ENCODE measurements around the gene TNFSF13B. TPM values are rescaled to one million over a fixed set of nuclear protein-coding genes. Genes with fewer than 3 reads are reported as not detected.
"Not testable (repeated sequence)": the region's sequence is repeated elsewhere in the genome, so short reads cannot be mapped to it uniquely, and the experiment has no call there.

TNFSF13B gene, protein sequence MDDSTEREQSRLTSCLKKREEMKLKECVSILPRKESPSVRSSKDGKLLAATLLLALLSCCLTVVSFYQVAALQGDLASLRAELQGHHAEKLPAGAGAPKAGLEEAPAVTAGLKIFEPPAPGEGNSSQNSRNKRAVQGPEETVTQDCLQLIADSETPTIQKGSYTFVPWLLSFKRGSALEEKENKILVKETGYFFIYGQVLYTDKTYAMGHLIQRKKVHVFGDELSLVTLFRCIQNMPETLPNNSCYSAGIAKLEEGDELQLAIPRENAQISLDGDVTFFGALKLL
- 3.2 TPM for total RNA-seq

DNA sequence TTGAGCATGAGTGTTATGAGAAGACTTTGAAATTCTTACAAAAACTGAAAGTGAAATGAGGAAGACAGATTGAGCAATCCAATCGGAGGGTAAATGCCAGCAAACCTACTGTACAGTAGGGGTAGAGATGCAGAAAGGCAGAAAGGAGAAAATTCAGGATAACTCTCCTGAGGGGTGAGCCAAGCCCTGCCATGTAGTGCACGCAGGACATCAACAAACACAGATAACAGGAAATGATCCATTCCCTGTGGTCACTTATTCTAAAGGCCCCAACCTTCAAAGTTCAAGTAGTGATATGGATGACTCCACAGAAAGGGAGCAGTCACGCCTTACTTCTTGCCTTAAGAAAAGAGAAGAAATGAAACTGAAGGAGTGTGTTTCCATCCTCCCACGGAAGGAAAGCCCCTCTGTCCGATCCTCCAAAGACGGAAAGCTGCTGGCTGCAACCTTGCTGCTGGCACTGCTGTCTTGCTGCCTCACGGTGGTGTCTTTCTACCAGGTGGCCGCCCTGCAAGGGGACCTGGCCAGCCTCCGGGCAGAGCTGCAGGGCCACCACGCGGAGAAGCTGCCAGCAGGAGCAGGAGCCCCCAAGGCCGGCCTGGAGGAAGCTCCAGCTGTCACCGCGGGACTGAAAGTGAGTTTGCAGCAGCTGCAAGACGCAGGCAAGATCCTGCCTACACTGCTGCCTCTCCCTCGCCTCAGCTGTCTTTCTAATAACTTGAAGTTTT is at the start of gene TNFSF13B:
TSS of gene TNFSF13B (plus strand) at position 118 of the 728 bp plus-strand sequence. CDS start at position 296, 178 bp downstream.
- peak; percentile 55 for DNase-seq (ENCODE audit: low spot score)

DNA sequence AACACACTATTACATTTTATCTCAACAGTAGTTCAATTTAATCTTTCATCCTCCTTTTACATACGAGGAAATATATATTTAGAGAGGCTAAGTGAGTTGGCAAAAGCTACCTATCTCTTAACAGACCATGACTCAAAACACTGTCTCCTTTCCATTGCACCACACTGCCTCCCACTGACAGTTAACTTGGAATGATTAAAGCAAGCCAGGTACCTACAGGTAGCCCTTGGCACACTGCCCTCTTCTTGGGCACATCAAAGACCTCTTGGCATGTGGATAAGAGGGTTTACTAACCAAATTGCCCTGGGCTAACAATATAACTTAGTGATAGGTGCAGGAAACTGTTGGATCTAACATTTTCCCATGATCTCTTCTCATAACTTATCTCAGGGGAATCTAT is 49.5 kb upstream of the TNFSF13B start:
- no peak for ATAC-seq
- DNase-seq (ENCODE audit: low spot score): peak; percentile 45

More for the DNA sequence above, at the start of gene TNFSF13B:
- peak; percentile 82 for ATAC-seq

DNA sequence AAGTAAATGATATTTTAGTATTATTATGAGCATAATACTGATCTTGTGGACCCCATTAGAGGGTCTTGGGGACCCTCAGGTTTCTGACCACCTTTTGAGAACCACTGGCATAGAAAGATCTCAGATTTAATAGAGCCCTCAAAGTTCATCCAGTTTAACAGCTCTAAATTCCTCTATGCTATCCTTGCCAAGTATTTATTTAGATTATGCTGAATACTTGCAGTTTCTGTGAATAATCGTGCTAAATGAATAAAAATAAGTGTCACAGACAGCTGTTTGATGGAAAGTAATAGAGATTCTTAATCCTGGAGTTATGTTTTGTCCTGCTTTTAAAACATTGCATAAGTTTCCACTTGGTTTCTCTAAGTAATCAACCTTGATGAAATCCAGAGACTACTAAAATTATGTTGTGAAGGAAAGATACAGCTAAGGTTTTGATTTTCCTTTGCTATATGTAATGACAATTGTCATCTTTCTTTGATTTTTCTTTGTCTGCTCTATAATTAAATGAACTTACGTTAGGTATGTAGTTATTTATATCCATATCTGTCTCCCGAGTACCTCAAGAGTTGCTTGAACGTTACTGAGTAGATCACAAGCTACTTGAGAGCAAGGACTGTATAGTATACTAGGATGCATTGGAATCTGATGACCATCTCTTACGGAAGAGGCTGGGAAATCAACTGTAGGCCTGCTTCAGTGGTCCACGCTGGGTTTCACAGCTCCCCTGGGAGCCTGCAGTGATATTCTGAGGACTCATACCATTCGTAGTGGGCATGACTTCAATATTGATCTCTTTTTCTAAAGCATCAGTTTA is 45.6 kb upstream of the TNFSF13B start:
- no peak for ATAC-seq
- DNase-seq (ENCODE audit: low spot score): no peak

DNA sequence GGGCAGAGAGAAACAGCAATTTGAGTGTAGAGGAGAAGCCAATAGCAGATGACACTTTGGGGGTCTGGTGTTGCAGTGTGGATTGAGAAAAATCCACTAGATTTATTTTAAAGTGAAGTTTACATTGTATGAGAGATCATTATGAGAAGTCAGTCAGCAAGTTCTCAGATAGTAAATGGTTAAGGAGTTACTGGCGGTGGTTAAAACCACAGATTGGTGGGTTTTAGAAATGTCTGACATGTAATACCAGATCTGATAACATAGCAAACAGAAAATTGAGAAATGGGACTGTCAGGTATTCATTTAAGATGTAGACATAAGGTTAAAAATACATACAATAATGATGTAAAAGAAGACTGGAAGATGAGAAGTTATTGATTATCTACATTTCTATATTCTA is 44.1 kb upstream of the TNFSF13B start:
- ATAC-seq (no peak), DNase-seq (ENCODE audit: low spot score) (no peak)

DNA sequence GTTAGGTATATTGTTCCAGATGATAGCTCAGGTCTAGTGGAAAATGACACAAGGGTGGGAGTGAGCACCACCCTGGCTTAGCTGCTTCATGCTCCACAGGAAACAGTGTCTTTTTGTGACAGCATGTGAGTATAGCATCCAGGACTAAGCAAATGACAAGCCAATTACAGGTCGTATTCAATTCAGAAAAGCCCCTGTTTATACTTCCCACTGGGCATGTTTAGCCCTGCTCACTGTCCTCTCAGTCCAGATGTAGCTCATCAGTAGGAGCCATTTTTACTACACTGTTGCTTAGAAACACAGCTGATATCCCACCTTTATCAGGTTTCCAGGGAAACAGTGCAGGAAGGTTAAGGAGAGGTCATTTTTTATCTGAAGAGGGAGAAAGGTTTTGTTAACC is 43.3 kb upstream of the TNFSF13B start:
- ATAC-seq: peak; percentile 31

DNA sequence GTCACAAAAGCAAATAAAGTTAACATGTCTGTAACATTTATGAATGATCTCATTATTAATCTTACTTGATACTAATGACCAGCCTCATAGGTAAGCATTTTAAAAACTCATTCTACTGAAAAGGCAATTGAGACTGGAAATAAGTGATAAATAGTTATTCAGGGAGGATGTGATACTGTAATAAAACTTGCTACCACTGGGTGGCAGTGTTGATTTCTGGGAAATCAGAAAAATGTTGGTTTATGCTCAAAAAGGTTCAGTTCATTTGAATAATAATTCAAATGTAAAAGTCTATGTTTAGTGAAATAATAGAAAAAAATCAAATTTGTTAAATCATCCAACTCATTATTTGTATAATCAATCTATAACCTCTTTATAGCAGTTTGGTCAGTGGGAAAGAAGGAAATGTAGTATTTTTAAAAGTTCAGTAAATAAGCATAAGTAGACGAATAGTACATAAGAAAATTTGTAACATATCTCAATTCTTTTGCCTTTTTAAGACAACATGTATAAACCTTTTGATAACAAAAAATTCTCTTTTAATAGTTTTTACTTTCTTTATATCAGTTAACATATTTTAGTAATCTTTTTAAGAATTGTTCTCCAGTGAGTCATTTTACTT is 41.8 kb upstream of the TNFSF13B start:
- no peak for DNase-seq (ENCODE audit: low spot score)
- ATAC-seq: peak; percentile 77

More for the DNA sequence above, 43.3 kb upstream of the TNFSF13B start:
- DNase-seq (ENCODE audit: low spot score): no peak

DNA sequence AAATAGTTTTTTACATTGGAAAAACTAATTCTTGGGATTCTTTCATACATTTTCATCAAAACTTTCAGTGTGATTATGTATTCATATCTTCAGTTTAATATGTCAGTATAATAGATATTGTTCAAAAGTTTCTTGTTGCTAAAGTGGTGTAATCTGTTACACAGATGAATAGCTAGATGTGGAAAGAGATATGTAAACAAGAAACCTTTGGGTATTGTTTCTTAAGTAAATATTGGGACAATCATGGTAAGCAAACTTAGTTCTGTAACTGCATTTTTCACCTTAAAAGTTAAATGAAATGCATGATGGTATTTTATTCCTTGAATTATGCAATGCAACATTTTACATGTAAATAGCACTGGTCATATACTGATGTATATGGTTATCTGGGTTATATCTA is 39.1 kb upstream of the TNFSF13B start:
- DNase-seq (ENCODE audit: low spot score) (no peak), ATAC-seq (peak; percentile 61)

DNA sequence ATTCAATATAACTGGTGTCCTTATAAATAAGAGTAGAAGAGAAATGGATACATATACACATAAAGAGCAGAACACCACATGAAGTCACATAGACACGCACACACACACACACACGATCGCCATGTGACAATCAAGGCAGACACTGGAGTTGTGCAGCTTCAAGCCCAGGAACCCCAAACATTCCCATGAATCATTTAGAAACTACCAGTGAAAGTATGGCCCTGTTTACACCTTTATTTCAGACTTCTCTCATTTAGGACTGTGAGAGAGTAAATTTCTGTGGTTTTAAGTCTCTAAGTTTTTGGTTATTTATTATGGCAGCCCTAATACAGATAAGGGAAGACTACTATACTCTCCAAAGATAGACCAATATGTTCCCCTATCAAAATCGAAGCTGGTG is 20.4 kb upstream of the TNFSF13B start:
- ATAC-seq: no peak
- DNase-seq (ENCODE audit: low spot score): no peak

DNA sequence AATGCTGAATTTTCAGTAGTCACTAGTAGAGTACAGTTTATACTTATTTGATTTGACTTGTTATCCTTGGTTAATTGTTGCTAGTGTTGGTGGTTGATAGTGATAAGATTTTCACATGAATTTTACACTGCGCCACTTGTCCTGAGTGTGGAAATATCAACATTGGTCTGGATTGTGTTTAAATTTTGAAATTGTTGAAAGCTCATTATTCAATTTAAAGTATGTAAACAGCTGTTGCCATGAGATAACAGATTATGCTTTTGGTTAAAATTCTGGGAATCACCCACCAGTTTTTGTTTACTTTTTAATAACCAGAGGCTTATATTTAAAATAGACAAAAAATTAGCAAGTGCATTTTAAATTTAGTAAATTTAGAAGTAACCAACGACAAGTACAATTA is 12.3 kb upstream of the TNFSF13B start:
- no peak for ATAC-seq
- DNase-seq (ENCODE audit: low spot score): no peak

DNA sequence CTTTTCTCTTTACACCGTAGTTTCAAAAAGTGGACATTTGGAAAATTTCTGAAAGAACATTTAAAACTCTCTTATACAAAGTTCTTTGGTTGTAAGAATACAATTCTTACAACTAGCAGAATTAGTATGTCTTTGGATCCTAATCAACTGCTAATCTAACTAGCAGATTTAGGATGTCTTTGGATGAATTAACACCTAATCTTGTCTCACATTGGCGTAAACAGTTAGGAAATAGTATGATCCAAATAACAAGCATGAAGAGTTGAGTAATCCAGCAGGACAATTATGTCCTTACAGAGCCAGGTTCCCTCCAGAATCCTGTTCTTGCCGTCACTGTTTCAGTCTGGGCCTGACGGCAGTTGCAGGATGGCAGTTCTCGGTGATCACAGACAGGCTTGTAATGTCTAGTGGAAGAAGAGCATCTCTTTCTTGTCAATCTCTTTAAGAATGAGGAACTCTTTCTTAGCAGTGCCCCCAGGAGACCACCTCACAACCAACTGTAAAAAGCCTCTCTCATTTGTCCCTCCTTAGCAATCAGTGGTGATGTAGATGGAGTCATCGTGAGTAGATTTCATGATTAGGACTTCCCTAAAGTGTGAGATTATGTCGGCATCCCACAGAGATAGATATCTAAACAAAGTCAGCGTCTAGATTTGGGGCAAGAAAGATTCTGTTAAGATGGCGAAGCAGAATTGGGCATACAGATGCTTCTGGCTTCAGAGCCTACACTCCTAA is 5.7 kb upstream of the TNFSF13B start:
- ATAC-seq: no peak
- no peak for DNase-seq (ENCODE audit: low spot score)

DNA sequence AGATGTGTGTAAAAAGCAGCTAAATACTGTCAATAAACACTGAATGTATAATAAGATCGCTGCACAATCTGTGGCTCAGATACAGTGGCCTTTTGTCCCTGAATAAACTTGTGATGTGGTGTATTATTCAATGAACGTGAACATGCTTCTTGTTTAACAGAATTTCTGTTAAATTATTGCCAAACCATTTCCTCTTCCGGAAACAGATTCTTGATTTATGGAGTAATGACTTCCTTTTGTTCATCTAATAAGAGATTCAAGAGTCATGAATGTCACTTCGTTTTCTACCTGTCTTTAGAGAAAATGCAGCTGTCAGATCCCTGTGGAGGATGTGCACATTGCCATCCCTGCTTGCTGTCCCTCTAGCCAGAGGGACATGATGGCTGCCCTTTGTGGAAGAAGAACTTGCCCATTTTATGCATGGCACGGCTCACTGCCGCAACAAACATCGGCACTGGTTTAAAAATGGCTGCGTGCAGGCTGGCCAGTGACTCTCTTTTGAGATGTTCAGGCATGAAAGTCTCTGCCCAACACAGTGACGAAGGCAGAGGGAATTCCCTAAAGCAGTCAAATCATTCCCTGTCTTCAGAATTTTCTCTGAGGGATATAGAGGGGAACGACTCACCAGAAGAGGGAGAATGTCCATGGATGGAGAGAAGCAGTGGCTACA is 3.1 kb upstream of the TNFSF13B start:
- no peak for ATAC-seq
- DNase-seq (ENCODE audit: low spot score): no peak

DNA sequence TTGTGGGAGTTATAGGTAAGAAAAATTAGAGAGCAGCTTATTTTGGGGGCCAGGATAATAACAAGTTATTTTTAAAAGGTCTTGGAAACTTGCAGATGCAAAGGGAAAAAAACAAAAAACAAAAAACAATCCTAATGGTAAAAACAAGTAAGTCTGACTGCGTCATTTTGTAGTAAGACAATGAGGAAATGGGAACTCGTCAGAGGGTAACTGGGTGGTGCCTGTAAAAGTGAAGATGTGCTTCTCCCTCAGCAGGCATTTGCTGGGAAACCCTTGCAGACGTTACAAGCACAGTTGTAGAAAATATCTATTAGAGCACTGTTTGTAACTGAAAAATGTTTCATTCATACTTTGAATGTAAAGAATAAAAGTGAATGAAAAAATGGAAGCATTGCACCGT is 2.2 kb upstream of the TNFSF13B start:
- ATAC-seq (no peak), DNase-seq (ENCODE audit: low spot score) (no peak)

DNA sequence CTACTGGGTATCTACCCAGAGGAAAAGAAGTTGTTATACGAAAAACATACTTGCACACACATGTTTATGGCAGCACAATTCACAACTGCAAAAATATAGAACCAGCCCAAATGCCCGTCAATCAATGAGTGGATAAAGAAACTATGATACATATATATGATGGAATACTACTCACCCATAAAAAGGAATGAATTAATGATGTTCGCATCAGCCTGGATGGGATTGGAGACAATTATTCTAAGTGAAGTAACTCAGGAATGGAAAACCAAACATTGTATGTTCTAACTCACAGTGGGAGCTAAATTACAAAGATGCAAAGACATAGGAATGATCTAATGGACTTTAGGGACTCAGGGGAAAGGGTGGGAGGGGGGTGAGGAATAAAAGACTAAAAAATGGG is 1.7 kb upstream of the TNFSF13B start:
- not testable (repeated sequence) for DNase-seq (ENCODE audit: low spot score)

DNA sequence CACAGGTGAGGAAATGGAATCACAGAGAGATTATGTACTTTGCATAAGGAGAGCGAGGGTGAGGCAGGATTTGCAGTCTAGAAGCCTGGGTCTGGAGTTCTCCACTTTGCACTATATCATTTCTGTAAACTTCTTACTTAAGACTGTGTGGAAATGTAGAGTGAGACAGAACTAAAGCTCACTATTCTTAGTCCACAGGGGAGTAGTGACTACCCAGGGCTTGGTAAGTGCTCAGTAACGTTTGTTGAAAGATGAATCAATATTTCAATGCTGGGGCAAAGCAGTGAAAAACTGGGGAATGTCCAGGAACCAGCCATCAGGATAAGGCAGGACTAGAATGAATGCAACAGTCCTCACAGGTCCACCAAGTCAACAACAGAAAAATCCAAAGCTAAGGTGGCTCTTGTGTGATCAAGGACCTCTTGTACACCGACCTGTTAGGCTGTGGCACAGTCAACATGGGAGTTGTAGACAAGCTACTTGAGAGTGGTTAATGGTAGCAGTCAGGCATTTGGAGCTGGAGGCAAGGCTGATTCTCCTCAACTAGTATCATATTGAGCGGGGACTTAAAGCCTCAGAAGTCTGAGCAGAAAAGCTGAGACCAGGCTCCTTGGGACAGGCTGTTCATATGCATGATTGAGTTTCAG is 929 bp upstream of the TNFSF13B start:
- DNase-seq (ENCODE audit: low spot score) (no peak), ATAC-seq (peak; percentile 10)

More for the DNA sequence above, 1.7 kb upstream of the TNFSF13B start:
- ATAC-seq: not testable (repeated sequence)

DNA sequence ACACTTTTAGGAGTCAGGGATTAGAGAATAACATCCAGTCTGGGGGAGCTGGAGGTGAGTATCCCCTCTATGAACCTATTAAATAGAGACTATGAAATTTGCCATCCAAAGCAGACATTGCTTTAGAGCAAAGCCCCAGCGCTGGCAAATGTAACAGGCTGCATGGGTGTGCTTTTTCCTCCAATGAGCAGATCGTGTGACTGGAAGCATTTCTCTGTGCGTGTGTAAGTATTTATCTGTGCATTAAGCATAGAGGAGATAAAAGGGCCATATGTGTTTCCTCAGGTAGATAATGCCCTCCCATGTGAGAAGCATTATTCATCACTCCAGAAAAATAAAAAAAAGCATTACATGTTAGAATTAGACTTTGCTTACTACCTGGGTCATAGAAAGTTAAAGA is 924 bp downstream of the TNFSF13B start:
- peak; percentile 29 for ATAC-seq
- no peak for DNase-seq (ENCODE audit: low spot score)

DNA sequence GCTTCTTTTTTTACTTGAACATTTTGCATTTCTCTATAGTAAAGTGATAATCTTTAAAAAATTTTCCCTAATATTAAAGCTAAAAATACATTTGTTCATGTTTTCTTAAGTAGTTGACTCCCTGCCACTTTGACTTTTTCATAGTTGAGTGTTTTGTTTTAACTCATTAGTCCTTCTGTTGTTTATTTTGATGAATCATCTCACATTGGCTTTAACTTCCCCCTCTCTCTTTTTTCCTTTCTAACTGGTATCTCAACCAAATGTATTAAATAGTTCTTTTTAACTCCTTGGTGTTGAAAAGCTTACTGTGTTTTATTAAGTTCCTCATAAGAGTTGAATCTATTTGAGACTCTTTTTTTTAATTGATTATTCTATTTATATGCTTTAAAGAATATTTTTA is 2.8 kb downstream of the TNFSF13B start:
- DNase-seq (ENCODE audit: low spot score) (no peak), ATAC-seq (no peak)

DNA sequence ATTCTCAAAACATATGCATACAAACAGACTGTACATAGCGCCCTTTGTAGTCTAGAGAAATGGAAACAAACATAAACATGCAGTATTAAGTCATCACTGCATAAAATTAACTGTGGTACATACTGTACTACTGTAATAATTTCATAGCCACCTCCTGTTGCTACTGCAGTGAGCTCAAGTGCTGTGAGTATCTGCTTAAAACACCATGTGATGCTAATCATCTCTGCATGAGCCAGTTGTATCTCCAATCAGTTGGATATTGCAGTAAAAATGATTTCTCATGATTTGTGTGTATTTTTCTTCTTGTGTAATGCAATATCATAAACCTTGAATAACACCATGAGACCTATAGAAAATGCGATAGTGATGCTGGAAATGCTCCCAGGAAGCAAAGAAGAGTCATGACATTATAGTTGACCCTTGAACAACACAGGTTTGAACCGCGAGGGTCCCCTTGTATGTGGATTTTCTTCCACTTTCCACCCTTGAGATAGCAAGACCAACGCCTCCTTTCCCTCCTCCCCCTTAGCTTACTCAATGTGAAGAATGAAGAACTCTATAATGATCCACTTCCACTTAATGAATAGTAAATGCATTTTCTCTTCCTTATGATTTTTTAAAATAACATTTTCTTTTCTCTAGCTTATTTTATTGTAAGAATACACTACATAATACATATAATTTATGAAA is 4.1 kb downstream of the TNFSF13B start:
- ATAC-seq (no peak), DNase-seq (ENCODE audit: low spot score) (no peak)

DNA sequence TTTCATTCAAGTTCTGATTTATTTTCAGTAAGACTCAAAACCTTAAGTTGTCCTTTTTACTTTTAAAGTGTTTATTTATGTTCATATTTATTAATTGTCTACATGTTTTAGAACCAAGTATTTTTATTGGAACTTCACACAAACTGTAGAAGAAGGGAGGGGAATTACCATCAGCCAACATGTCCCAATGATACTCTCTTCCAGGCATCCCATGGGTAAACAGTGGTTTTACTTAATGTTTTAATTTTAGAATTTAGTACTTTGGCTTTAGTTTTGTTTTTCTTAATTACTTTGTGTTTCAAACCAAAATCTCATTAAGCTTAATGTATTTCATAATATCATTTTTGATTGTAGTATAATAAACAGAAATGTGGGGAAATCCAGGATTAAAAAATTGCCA is 5.2 kb downstream of the TNFSF13B start:
- DNase-seq (ENCODE audit: low spot score) (no peak), ATAC-seq (no peak)

DNA sequence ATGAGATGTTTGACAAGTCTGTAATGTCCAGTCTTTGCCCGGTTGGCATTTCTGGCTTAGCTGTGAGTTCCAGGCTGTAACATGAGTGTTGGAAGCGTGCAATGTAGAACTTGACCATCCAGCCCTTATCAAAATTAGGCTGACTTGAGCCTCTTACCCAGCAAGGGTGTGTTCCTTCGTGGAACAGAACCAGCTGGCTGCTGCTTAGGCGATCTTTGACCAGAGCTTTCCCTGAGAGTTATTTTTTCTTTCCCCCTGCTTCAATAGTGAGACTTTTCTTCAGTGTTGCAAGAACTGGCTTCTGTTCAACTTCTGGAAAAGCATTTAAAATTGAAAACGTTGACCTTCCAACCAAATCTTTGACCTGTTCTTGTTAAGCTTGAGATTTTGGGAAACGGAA is 6.5 kb downstream of the TNFSF13B start:
- peak; percentile 56 for DNase-seq (ENCODE audit: low spot score)
- peak; percentile 86 for ATAC-seq

All from left lobe of liver (tissue), 2 donors.